ENCODE results near the gene TMOD1.

The TMOD1 gene

DNA sequence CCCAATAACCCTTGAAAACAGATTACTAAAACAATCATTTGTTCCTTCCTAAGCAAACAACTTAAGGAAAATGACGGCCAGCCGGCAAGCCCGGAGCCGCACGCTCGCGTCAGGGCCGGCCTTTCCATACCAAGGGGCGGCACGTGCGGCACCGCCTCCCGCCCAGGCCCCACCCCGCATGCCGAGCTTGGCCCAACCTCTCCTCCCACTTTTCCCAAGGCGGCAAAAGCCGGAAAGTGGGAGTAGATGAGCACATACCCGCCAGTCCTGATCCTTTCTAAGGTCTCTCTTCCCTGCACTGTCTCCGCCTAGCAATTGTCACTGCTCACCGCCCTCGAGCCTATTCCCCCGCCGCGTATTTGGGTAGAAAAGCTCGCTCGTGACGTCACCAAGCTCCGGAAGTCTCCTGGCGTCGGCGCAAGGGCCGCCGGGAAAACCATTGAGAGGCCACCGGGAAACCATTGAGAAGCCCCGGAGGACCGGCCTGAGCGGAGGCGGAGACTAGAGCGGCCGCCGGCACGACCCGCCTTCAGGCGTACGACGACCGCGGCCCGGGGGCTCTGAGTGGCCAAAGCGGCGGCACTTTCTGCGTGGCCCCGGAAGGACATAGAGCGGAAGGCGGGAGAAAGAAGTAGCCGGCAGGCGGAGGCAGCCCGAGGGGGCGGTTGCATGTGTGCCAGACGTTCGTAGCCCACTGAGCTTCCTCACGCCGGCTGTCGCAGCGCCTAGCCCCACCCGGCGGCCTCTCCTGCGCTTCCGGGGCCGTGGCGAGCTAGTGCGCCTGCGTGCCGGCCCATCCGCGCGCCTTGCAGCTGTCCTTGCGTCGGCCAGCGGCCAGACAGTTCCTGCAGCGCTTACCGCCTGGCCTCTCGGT is 131.8 kb downstream of the TMOD1 start, which contains the start of the genes NCBP1 and TSTD2:
Gene NCBP1, plus strand, starts transcription at position 837 of the 874 bp plus-strand sequence. CDS start 61 bp downstream, outside the sequence.
Gene TSTD2, minus strand, starts transcription at position 384 of the 874 bp plus-strand sequence. CDS start 5,806 bp downstream, outside the sequence.
- peak; percentile 90 for DNase-seq (ENCODE audit: low read depth)

DNA sequence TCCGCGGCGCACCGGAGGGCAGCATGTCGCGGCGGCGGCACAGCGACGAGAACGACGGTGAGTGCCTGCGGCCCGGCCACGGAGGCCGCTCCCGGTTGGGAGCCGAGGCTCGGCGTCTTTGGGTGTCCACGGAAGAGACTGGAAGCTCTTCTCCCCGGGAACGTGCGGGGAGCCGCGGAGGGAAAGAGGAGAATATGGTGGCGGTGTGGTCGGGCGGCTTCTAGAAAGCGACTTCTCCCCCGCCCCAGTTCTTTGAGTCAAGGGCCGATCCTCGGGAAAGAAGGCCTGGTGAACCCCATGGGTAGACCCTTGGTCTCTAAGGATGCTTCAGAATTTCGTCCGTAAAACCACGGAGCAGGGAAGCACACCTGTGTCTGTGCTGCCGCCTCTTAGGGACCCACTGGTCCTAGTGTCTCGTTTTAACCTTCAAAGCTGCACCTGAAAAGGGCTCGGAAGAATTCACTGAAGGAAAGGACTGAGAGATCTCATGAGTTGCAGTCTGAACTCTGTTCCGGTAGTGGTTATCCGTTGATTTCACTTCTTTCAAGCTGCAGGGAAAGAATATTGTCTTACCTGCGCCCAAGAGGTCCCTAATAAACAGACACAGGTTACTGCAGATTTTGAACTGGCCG is 132.5 kb downstream of the TMOD1 start:
- no peak for DNase-seq (ENCODE audit: low read depth)

DNA sequence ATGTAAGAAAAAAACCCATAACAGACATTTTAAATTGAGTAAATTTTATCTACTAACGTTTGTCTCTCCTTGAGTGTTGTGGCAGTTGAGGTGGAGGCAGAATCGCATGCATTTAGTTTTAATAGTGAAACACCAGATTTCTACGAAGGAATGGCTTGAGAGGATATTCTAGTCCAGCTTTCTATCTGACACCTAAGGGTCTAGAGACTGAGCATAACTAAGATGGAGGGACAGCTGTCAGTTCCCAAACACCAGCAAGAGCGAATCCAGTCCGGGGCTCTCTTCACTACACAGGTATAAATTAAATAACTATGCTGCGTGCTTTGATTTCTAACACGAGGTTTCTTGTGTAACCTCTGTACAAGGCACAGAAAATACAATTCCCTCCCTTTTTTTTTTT is 133.6 kb downstream of the TMOD1 start:
- DNase-seq (ENCODE audit: low read depth) = no peak

DNA sequence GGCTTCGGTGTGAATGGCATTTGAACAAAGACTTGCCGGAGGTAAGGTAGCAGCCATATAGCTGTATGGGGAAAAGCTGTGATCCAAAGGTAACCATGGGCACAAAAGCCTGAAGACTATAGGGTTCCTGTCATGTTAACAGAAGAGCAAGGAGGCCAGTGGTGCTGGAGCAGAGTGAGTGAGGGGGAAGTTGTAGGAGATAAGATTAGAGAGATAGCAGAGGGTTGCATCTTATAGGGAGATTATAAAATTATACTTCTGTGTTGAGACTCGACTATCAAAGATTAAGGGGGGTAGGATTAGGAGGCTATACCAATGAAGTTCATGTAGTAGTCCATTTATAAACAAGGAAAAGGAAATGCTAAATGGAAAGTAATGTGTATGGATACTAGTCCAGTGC is 135.4 kb downstream of the TMOD1 start:
- no peak for DNase-seq (ENCODE audit: low read depth)

DNA sequence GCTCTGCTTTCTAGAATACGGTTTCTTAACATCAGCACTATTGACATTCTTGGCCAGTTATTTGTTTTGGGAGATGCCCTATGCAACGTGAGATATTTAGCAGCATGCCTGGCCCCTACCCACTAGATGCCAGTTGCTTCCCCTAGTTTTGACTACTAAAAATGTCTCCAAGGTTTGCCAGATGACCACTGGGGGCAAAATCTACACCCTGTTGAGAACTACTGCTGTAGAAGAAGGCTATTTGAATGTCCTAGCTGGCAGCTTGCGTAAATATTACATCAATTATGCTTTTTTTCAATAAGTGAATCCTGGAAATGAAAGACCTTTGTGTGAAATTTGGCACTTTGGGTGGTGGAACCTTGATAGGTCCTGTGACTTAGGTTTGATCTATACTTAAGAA is 137.2 kb downstream of the TMOD1 start:
- no peak for DNase-seq (ENCODE audit: low read depth)

DNA sequence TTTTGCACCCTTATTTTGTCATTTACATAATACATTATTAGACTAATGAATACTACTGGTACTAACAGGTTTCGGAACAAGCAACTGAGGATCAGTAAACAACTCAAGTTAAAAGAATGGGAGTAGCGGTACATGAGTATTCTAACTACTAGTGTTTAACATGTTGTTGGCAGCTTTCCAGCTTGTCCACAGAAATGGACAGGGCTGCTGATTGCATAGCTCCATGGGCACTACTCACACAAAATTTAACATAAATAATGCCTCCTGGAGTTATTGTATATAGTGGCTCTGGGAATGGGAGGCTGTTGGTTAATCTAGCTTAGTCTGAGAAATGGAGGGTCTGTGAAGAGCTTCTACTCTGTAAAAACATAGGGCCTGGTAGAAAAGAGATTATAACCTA is 138.9 kb downstream of the TMOD1 start:
- DNase-seq (ENCODE audit: low read depth) = no peak

DNA sequence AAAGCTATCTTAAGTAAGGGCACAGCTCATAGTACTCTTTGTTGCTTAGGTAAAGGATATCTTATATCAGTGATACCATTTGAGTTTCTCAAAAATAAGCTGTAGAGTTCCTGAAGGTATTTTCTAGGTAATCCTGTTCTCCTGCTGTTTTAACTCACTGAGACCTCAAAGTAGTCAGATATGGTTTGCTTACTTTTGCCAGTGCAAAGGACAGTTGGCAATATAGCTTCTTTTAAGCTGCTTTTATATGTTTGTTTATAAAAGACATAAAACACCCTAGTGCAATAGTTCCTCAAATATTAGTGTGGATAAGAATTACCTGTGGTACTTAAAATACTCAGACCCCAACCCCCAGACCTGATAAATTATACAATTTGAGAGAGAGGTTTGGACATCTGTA is 144.3 kb downstream of the TMOD1 start:
- DNase-seq (ENCODE audit: low read depth) = no peak

DNA sequence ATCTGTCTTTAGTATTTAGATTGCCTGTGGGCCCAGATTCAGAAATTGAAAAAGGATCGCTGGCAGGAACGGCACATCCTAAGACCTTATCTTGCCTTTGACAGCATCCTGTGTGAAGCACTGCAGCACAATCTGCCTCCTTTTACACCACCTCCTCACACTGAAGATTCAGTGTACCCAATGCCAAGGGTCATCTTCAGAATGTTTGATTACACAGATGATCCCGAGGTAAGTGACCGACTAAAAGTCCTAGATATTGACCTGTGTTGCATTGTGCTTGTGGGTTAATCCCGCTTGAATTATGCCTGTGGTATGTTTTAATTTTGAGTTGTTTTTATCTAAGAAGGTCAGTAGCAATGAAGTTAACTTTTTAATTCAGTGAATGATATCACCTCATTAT is 146.5 kb downstream of the TMOD1 start:
- no peak for DNase-seq (ENCODE audit: low read depth)
